HepG2 (cell line): Measurements from ENCODE around the gene PDCD10.

Experiments
- ASH2L ChIP-seq: fragments of 300-600, 200-600 bp; sonication (generic); IDR thresholded peaks from 2 replicates; pipeline ENCODE4 v1.7.0; 2017; ENCODE audit warnings: low read depth, mild to moderate bottlenecking, moderate library complexity, mixed read lengths, low read length; ENCODE audit not compliant: insufficient read length
- BHLHE40 ChIP-seq: IDR thresholded peaks from 2 replicates; pipeline ENCODE4 v1.6.1; 2011; ENCODE audit warnings: low read length, improper control_type of control experiment
- DPF2 ChIP-seq: sonication (generic); formaldehyde crosslinking; IDR thresholded peaks from 2 replicates; pipeline ENCODE4 v1.4.0; 2020; ENCODE audit warnings: mild to moderate bottlenecking, low read depth, missing genetic modification reagents, borderline replicate concordance
- IRF2 ChIP-seq: IDR thresholded peaks from 2 replicates; pipeline ENCODE4 v1.6.1; 2018; ENCODE audit warnings: missing genetic modification reagents, missing compliant biosample characterization
- MTA3 ChIP-seq: sonication (generic); formaldehyde crosslinking; IDR thresholded peaks from 2 replicates; pipeline ENCODE4 v1.4.0; 2020; ENCODE audit warnings: missing genetic modification reagents
- ZBTB7A ChIP-seq: sonication (generic); formaldehyde crosslinking; IDR thresholded peaks from 2 replicates; pipeline ENCODE4 v1.8.0; 2022; ENCODE audit warnings: mild to moderate bottlenecking, missing genetic modification reagents
- ZNF354B ChIP-seq: sonication (generic); formaldehyde crosslinking; IDR thresholded peaks from 2 replicates; pipeline ENCODE4 v1.8.0; 2022; ENCODE audit warnings: mild to moderate bottlenecking, missing genetic modification reagents
- TF ChIP-seq, protein P1 (sequence below): sonication (generic); formaldehyde crosslinking; IDR thresholded peaks from 2 replicates; pipeline ENCODE4 v1.8.1; 2023; ENCODE audit warnings: mild to moderate bottlenecking, missing genetic modification reagents, borderline replicate concordance
- TF ChIP-seq, protein P2 (sequence below): sonication (generic); formaldehyde crosslinking; IDR thresholded peaks from 2 replicates; pipeline ENCODE4 v1.5.0; 2020; ENCODE audit warnings: mild to moderate bottlenecking, missing genetic modification reagents, moderate library complexity
- TF ChIP-seq, protein P3 (sequence below): sonication (generic); formaldehyde crosslinking; IDR thresholded peaks from 2 replicates; pipeline ENCODE4 v1.4.0; 2020; ENCODE audit warnings: missing genetic modification reagents, mild to moderate bottlenecking, borderline replicate concordance
- TF ChIP-seq, protein P4 (sequence below): IDR thresholded peaks from 2 replicates; pipeline ENCODE4 v1.6.1; 2012; ENCODE audit warnings: inconsistent platforms

DNA sequence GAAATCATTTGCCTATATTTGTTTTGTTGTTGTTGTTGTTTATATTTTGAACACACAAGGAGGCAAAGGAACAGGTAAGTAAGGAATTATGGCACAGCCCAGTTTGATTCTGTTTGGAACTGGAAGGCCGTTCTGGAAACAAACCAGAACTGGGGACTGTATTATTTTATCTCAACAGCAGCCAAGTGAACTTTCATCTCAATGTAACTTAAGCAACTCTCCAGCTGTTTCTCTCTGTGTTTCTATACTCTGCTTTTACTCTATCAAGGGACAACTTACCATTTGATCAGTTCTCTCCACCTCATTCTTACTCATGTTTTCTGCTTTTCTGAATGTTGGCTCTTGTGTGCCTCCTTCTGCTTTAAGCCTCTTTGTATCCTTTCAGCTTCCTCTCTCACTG, 65.0 kb downstream of the PDCD10 start:
- TF ChIP-seq, protein P1, sequence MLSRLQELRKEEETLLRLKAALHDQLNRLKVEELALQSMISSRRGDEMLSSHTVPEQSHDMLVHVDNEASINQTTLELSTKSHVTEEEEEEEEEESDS (CRISPR knock-in tag) = no peak
- TF ChIP-seq ASH2L (no peak), ZBTB7A (CRISPR knock-in tag) (no peak), ZNF354B (CRISPR knock-in tag) (no peak), IRF2 (CRISPR knock-in tag) (no peak), DPF2 (CRISPR knock-in tag) (no peak), BHLHE40 (no peak), MTA3 (CRISPR knock-in tag) (no peak)
- TF ChIP-seq, protein P2, sequence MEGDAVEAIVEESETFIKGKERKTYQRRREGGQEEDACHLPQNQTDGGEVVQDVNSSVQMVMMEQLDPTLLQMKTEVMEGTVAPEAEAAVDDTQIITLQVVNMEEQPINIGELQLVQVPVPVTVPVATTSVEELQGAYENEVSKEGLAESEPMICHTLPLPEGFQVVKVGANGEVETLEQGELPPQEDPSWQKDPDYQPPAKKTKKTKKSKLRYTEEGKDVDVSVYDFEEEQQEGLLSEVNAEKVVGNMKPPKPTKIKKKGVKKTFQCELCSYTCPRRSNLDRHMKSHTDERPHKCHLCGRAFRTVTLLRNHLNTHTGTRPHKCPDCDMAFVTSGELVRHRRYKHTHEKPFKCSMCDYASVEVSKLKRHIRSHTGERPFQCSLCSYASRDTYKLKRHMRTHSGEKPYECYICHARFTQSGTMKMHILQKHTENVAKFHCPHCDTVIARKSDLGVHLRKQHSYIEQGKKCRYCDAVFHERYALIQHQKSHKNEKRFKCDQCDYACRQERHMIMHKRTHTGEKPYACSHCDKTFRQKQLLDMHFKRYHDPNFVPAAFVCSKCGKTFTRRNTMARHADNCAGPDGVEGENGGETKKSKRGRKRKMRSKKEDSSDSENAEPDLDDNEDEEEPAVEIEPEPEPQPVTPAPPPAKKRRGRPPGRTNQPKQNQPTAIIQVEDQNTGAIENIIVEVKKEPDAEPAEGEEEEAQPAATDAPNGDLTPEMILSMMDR = no peak
- TF ChIP-seq, protein P3, sequence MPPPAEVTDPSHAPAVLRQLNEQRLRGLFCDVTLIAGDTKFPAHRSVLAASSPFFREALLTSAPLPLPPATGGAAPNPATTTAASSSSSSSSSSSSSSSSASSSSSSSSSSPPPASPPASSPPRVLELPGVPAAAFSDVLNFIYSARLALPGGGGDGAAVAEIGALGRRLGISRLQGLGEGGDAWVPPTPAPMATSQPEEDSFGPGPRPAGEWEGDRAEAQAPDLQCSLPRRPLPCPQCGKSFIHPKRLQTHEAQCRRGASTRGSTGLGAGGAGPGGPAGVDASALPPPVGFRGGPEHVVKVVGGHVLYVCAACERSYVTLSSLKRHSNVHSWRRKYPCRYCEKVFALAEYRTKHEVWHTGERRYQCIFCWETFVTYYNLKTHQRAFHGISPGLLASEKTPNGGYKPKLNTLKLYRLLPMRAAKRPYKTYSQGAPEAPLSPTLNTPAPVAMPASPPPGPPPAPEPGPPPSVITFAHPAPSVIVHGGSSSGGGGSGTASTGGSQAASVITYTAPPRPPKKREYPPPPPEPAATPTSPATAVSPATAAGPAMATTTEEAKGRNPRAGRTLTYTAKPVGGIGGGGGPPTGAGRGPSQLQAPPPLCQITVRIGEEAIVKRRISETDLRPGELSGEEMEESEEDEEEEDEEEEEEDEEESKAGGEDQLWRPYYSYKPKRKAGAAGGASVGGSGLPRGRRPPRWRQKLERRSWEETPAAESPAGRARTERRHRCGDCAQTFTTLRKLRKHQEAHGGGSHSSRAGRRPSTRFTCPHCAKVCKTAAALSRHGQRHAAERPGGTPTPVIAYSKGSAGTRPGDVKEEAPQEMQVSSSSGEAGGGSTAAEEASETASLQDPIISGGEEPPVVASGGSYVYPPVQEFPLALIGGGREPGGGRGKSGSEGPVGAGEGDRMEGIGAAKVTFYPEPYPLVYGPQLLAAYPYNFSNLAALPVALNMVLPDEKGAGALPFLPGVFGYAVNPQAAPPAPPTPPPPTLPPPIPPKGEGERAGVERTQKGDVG (CRISPR knock-in tag) = no peak
- TF ChIP-seq, protein P4, sequence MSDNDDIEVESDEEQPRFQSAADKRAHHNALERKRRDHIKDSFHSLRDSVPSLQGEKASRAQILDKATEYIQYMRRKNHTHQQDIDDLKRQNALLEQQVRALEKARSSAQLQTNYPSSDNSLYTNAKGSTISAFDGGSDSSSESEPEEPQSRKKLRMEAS = no peak
